Dendritic cell treated with granulocyte-macrophage colony-stimulating factor and Interleukin-4, amounts not matched to agents 40 ng/mL and 50 ng/mL, for 4 days (primary cell): ENCODE measurements around the gene DPM2.

ENCODE experiments used
- H3K27ac Mint-ChIP-seq: one replicate; pipeline ENCODE4 v1.8.0; 2022; ENCODE audit warnings: mild to moderate bottlenecking, mixed read lengths
- H3K27me3 Mint-ChIP-seq: one replicate; pipeline ENCODE4 v1.8.0; 2022; ENCODE audit warnings: mild to moderate bottlenecking, mixed read lengths
- H3K36me3 Mint-ChIP-seq: one replicate; pipeline ENCODE4 v1.8.0; 2022; ENCODE audit warnings: low read depth, mixed read lengths
- H3K4me1 Mint-ChIP-seq: one replicate; pipeline ENCODE4 v1.8.0; 2022; ENCODE audit warnings: low read depth, mixed read lengths
- H3K4me3 Mint-ChIP-seq: one replicate; pipeline ENCODE4 v1.8.0; 2022; ENCODE audit warnings: mild to moderate bottlenecking, moderate library complexity, mixed read lengths
- H3K9me3 Mint-ChIP-seq: one replicate; pipeline ENCODE4 v1.8.0; 2022; ENCODE audit warnings: mixed read lengths
- intact Hi-C: fragments of 100-400 bp; cut with micrococcal nuclease; formaldehyde crosslinking; loops from one replicate; pipeline ENCODE4 v1.15.0; 2022

DPM2 gene

DNA sequence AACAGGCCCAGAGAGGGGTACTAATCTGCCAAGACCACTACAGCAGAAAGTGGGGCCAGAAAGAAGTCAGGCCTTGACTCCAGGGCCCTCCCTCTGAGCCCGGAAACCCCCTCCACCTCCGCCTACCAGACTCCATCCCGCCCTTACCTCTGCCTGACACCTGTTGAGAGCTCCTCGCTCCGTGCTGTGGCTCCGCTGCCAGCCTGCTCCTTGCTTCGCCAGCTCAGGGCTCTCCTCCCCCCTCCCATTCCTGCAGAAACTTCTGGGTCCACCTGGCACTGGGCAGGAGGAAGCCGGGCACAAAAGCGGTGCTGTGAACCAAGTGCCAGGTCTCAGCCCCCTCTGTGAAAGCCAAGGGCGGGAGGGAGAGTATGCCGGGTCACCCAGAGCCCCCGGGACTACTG, 31.9 kb downstream of the DPM2 start:
- H3K36me3 Mint-ChIP-seq = peaks cover 25% of the 10 kb centered on the region
- intact Hi-C loops = no loop called here
- no peaks in the 10 kb centered on the region for H3K27me3 Mint-ChIP-seq
- H3K4me1 Mint-ChIP-seq = peaks cover 60% of the 10 kb centered on the region
- H3K27ac Mint-ChIP-seq = peak overlapping the region; percentile 95
- H3K4me3 Mint-ChIP-seq = peak overlapping the region; percentile 26
- H3K9me3 Mint-ChIP-seq = no peaks in the 10 kb centered on the region

GRCh38 chr9:127905004-127905728, 32.5 kb downstream of the DPM2 start:
- no peaks in the 10 kb centered on the region for H3K9me3 Mint-ChIP-seq
- peaks cover 53% of the 10 kb centered on the region for H3K4me1 Mint-ChIP-seq
- peak overlapping the region; percentile 46 for H3K4me3 Mint-ChIP-seq
- H3K36me3 Mint-ChIP-seq = peaks cover 19% of the 10 kb centered on the region
- H3K27ac Mint-ChIP-seq = peak overlapping the region; percentile 95
- no peaks in the 10 kb centered on the region for H3K27me3 Mint-ChIP-seq
- intact Hi-C loops = no loop called here

- Mint-ChIP-seq H3K4me1 (peaks cover 55% of the 10 kb centered on the region), H3K9me3 (no peaks in the 10 kb centered on the region), H3K4me3 (peak overlapping the region; percentile 46), H3K27ac (peak overlapping the region; percentile 95), H3K36me3 (peaks cover 14% of the 10 kb centered on the region), H3K27me3 (no peaks in the 10 kb centered on the region)
- intact Hi-C loops = no loop called here
Observed at GRCh38 chr9:127904561-127905003, 33.1 kb downstream of the DPM2 start.

DNA sequence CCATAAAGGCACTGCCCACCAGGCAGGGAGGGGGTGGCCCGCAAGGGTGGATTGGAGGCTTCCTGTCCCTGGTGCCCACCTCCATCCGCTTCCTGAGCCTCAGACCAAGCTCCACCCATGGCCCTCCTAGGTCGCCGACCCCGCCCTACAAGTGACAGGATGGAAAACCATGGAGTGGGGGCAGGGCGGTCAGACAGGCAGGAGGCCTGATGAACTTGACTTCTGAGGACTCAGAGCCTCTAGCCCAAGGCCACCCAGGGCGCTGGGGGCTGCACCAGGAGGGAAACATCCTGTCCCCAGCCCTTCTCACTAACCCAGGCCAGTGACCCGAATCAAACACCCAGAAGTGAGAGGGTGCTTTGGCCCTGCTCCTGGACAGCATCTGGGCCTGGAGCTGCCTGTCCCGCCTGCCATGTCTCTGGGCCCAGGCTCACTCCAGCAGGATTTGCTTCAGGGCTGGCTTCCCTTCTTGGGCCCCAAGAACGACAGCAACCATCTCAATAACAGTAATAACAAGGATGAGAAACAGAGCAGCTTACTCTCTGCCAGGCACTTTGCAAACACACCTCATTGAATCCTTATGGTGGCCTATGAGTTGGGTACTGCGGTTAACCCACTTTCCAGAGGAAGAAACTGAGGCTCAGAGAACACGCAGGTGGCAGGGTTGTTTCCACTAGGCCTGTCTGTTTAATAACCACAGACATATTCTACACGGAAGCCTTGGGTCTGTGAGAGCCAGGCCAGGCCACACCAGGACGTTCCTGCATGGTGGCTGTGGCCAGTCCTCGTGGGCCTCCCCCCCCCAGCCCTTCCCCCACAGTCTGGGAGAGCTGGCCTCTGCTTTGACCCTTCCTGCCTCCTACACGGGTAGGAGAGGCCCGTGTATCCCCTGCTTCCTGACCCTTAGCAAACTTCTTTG, 33.8 kb downstream of the DPM2 start:
- peaks cover 56% of the 10 kb centered on the region for H3K4me1 Mint-ChIP-seq
- intact Hi-C loops = no loop called here

GRCh38 chr9:127899128-127899943, 38.3 kb downstream of the DPM2 start, which contains the start of gene ST6GALNAC6:
Gene ST6GALNAC6, minus strand, starts transcription at chr9:127899603. Its CDS starts 1,622 bp downstream, at chr9:127897981.
- peaks cover 33% of the 10 kb centered on the region for H3K36me3 Mint-ChIP-seq
- H3K4me1 Mint-ChIP-seq = peaks cover 54% of the 10 kb centered on the region
- H3K27me3 Mint-ChIP-seq = no peaks in the 10 kb centered on the region
- peak within 1 kb of the TSS; percentile 78 for H3K27ac Mint-ChIP-seq
- peaks cover 15% of the 10 kb centered on the region for H3K9me3 Mint-ChIP-seq
- intact Hi-C loops = no loop called here
- H3K4me3 Mint-ChIP-seq = peak within 1 kb of the TSS; percentile 81

More for the DNA sequence above, 33.8 kb downstream of the DPM2 start:
- H3K36me3 Mint-ChIP-seq = peaks cover 10% of the 10 kb centered on the region
- peak overlapping the region; percentile 46 for H3K4me3 Mint-ChIP-seq
- no peaks in the 10 kb centered on the region for H3K9me3 Mint-ChIP-seq
- H3K27me3 Mint-ChIP-seq = no peaks in the 10 kb centered on the region
- peak overlapping the region; percentile 95 for H3K27ac Mint-ChIP-seq

DNA sequence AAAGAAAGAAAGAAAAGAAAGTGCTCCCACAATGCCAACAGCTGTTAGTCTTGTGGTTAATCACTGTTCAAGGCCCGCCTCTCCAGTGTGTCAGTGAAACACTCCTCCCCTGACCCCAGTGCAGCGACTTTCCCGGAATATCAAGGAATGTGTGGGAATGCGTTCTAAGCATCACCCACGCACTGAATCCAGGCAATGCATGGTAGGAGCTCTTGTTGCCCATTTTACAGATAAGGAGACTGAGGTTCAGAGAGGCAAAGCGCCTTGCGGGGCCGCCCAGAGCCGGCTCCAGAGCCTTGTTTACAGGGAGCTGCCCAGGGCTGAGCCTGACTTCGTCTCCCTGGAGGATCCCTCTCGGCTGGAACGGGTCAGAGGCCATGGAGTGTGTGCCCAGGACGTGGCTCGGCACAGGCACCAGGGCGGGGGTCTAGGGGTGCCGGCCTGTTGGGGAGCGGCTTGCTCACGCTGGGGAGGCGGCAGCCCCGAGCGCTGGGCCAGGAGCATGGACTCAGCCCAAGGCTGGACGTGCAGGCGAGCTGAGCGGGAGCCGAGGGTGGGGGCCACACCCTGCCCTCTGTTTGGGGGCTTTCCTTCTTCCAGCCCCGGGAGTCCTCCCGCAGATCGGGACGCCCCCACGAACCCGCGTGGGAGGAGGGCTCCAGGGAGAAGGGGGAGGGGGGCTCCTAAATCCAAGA, 39.1 kb downstream of the DPM2 start:
- H3K36me3 Mint-ChIP-seq = peaks cover 41% of the 10 kb centered on the region
- no peaks in the 10 kb centered on the region for H3K27me3 Mint-ChIP-seq
- H3K4me3 Mint-ChIP-seq = peak overlapping the region; percentile 79
- intact Hi-C loops = no loop called here
- H3K27ac Mint-ChIP-seq = peak overlapping the region; percentile 78
- peaks cover 23% of the 10 kb centered on the region for H3K9me3 Mint-ChIP-seq
- H3K4me1 Mint-ChIP-seq = peaks cover 47% of the 10 kb centered on the region

GRCh38 chr9:127897193-127897692, 40.4 kb downstream of the DPM2 start:
- peaks cover 54% of the 10 kb centered on the region for H3K36me3 Mint-ChIP-seq
- H3K4me1 Mint-ChIP-seq = peaks cover 39% of the 10 kb centered on the region
- H3K27me3 Mint-ChIP-seq = no peaks in the 10 kb centered on the region
- intact Hi-C loops = no loop called here
- peak overlapping the region; percentile 40 for H3K4me3 Mint-ChIP-seq
- H3K9me3 Mint-ChIP-seq = peaks cover 33% of the 10 kb centered on the region
- peak overlapping the region; percentile 59 for H3K27ac Mint-ChIP-seq

DNA sequence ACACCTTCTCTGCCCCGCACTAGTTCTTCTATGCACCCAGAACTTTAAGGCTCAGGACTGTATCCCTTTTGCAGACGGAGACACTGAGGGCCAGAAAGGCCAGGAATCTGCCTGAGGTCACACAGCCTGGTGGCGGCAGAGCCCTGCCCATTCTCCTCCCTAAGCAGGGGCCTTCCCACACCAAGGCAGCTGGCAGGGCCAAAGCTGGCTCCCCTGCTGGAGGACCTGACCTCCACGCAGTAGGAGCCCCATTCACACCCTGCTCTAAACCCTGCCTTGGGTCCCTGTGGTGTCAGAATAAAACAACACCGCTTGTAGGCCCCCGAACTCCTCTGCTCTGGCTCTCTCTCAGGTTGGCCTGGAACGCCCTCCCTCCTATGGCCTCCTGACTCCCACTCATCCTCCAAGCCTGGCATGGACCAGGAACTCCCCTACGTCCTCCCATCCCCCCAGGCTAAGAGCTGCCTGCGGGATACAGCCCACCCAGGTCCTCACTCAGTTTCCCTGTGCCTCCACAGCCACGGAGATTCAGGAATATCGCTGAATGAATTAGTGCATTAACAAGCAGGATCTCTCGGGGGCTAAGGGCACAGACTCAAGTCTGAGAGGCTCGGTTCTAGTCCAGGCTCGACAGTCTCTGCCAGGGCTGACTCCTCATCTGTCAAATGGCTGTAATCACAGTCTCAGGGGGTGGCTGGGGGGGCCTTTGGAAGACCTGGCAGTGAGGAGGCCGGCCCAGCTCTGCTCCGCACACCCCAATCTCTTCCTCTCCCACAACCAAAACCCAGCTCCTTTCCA, 41.1 kb downstream of the DPM2 start:
- H3K4me3 Mint-ChIP-seq = peak overlapping the region; percentile 40
- no peaks in the 10 kb centered on the region for H3K27me3 Mint-ChIP-seq
- H3K36me3 Mint-ChIP-seq = peaks cover 58% of the 10 kb centered on the region
- peaks cover 37% of the 10 kb centered on the region for H3K4me1 Mint-ChIP-seq
- H3K27ac Mint-ChIP-seq = peak overlapping the region; percentile 59
- intact Hi-C loops = no loop called here
- H3K9me3 Mint-ChIP-seq = peaks cover 33% of the 10 kb centered on the region

DNA sequence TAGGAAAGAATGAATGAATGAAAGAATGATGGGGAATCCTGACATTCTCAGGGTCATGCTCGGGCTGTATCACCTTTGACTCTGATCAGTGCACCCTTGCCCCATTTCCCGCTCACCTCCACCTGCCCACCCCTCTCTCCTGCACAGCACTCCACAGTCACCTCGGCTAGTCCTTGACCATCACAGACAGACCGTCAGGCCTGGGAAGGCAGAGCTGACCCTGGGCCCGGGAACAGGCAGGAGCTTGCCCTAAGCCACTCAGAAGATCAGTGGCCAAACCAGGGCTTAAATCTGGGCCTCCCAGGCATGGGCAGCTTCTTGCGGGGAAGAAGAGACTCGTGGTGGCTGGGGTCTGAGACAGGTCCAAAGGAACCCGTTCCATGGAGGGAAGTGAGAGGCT, 41.8 kb downstream of the DPM2 start:
- no peaks in the 10 kb centered on the region for H3K27me3 Mint-ChIP-seq
- H3K27ac Mint-ChIP-seq = no peak overlapping the region
- H3K9me3 Mint-ChIP-seq = peaks cover 33% of the 10 kb centered on the region
- H3K4me3 Mint-ChIP-seq = no peak overlapping the region
- H3K36me3 Mint-ChIP-seq = peaks cover 66% of the 10 kb centered on the region
- intact Hi-C loops = no loop called here
- H3K4me1 Mint-ChIP-seq = peaks cover 42% of the 10 kb centered on the region

- peaks cover 81% of the 10 kb centered on the region for H3K36me3 Mint-ChIP-seq
- H3K27ac Mint-ChIP-seq = no peak overlapping the region
- intact Hi-C loops = no loop called here
- peaks cover 32% of the 10 kb centered on the region for H3K4me1 Mint-ChIP-seq
- no peaks in the 10 kb centered on the region for H3K27me3 Mint-ChIP-seq
- peaks cover 33% of the 10 kb centered on the region for H3K9me3 Mint-ChIP-seq
- H3K4me3 Mint-ChIP-seq = no peak overlapping the region
Observed at GRCh38 chr9:127893392-127893791, 44.3 kb downstream of the DPM2 start.

DNA sequence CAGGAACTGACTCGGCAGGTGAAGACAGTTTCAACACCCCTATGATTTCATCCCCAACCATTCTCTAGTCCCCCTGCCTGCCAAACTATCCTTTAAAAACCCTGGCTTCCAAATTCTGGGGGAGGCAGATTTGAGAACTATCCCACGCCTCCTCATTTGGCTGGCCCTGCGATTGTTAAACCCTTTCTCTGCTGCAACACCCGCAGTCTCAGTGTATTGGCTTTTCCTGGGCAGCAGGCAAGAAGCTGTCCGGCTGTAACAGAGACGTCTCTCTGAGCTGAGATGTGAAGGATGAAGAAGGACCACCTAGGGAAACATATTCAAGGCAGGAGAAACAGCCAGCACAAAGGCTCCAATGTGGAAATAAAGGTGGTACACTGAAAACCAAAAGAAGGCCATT, 44.8 kb downstream of the DPM2 start:
- Mint-ChIP-seq H3K4me3 (no peak overlapping the region), H3K27ac (no peak overlapping the region), H3K27me3 (no peaks in the 10 kb centered on the region), H3K9me3 (peaks cover 33% of the 10 kb centered on the region), H3K4me1 (peaks cover 27% of the 10 kb centered on the region), H3K36me3 (peaks cover 86% of the 10 kb centered on the region)
- intact Hi-C loops = no loop called here

DNA sequence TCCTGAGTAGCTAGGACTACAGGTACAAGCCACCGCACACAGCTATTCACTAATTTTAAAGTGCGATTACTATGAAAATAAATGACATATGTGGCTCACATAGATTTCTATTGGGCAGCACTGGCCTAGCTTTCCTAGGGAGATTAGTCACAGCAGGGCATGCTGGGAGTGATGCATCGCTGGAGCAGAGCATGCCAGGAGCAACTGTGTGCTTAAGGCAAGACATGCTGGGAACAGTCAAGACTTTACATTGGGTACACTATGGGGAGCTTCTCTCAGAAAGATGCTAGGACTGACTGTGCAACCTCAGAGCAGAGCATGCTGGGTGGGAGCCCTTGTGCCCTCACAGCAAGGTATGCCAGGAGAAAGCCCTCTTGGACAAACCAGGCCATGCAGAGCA, 47.6 kb downstream of the DPM2 start:
- Mint-ChIP-seq H3K27me3 (no peaks in the 10 kb centered on the region), H3K27ac (no peak overlapping the region), H3K36me3 (peaks cover 92% of the 10 kb centered on the region), H3K9me3 (peaks cover 25% of the 10 kb centered on the region), H3K4me3 (no peak overlapping the region), H3K4me1 (peaks cover 6% of the 10 kb centered on the region)
- intact Hi-C loops = no loop called here
